Peyer's patch (tissue), 4 donors: ENCODE measurements around the gene RHOB. TPM values are rescaled to one million over a fixed set of nuclear protein-coding genes. Genes with fewer than 3 reads are reported as not detected.

Source experiments
- DNase-seq, 3 donors: peaks; one replicate each; pipeline ENCODE4 v3.0.0-alpha.2; 2017 to 2019
- H3K27ac ChIP-seq, 4 donors: fragments of 200-600 bp; sonication (generic); one replicate each; pipeline ENCODE4 v1.5.1; 2016 to 2019
- H3K27me3 ChIP-seq, 2 donors: fragments of 200-600 bp; sonication (generic); one replicate each; pipeline ENCODE4 v1.5.1; 2019
- H3K36me3 ChIP-seq, 3 donors: fragments of 200-600 bp; sonication (generic); one replicate each; pipeline ENCODE4 v1.5.1; 2016 to 2019
- H3K4me1 ChIP-seq, 4 donors: fragments of 200-600 bp; sonication (generic); one replicate each; pipeline ENCODE4 v1.5.1; 2016 to 2019
- H3K4me3 ChIP-seq, 4 donors: fragments of 200-600 bp; sonication (generic); 1 replicate in 3 of 4; 2 replicates in 1 of 4; pipeline ENCODE4 v1.5.1; 2016 to 2019; ENCODE audit warnings: mild to moderate bottlenecking in 1 of 4
- H3K9me3 ChIP-seq, 4 donors: fragments of 200-600 bp; sonication (generic); one replicate each; pipeline ENCODE4 v1.5.1; 2016 to 2019; ENCODE audit warnings: mild to moderate bottlenecking in 1 of 4
- POLR2A ChIP-seq, 2 donors: fragments of 450-650 bp; IDR thresholded peaks; one replicate each; pipeline ENCODE4 v1.5.1; 2017; ENCODE audit warnings: antibody characterized with exemption in 2 of 2, mild to moderate bottlenecking in 2 of 2, moderate library complexity in 2 of 2
- total RNA-seq, 4 donors: library from RNA; depleted of rRNA; stranded (reverse); fragments of >200 nt; gene quantifications; one replicate each; pipeline ENCODE4 v1.1.0, GENCODE V29; 2016
- TF ChIP-seq, protein P1 (sequence below), 6 experiments: fragments of 450-650 bp in 4 of 6; fragments of 200-600 bp in 2 of 6; sonication (generic) in 1 of 6; IDR thresholded peaks; one replicate each; pipeline ENCODE4 v1.5.1; 2017 to 2019; ENCODE audit warnings: antibody characterized with exemption in 6 of 6, mild to moderate bottlenecking in 3 of 6, moderate library complexity in 1 of 6

Gene RHOB
- total RNA-seq, 4 donors from 2014 or later, result 61.6 to 488 (median 202) TPM

- Histone ChIP-seq H3K9me3 (no peaks in the 10 kb centered on the region), H3K4me1 (peaks cover 0 to 20% (median 6%) of the 10 kb centered on the region in 4 donors), H3K36me3 (no peaks in the 10 kb centered on the region), H3K27ac (peak overlapping the region in 3 of 4 donors; percentile 42 to 76 (median 74)), H3K27me3 (no peaks in the 10 kb centered on the region), H3K4me3 (no peak overlapping the region)
- no peak for DNase-seq
- TF ChIP-seq, protein P1, sequence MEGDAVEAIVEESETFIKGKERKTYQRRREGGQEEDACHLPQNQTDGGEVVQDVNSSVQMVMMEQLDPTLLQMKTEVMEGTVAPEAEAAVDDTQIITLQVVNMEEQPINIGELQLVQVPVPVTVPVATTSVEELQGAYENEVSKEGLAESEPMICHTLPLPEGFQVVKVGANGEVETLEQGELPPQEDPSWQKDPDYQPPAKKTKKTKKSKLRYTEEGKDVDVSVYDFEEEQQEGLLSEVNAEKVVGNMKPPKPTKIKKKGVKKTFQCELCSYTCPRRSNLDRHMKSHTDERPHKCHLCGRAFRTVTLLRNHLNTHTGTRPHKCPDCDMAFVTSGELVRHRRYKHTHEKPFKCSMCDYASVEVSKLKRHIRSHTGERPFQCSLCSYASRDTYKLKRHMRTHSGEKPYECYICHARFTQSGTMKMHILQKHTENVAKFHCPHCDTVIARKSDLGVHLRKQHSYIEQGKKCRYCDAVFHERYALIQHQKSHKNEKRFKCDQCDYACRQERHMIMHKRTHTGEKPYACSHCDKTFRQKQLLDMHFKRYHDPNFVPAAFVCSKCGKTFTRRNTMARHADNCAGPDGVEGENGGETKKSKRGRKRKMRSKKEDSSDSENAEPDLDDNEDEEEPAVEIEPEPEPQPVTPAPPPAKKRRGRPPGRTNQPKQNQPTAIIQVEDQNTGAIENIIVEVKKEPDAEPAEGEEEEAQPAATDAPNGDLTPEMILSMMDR (IDR thresholded peaks at IDR 0.05), result no peak
- TF ChIP-seq POLR2A (IDR thresholded peaks at IDR 0.05), result no peak
Observed at GRCh38 chr2:20419752-20420151, 27.1 kb upstream of the RHOB start.

GRCh38 chr2:20421336-20421987 is 25.4 kb upstream of the RHOB start:
- Histone ChIP-seq H3K36me3 (no peaks in the 10 kb centered on the region), H3K27ac (peak overlapping the region in 3 of 4 donors; percentile 46 to 73 (median 55)), H3K4me1 (peaks cover 0 to 26% (median 13%) of the 10 kb centered on the region in 4 donors), H3K9me3 (no peaks in the 10 kb centered on the region), H3K4me3 (no peak overlapping the region), H3K27me3 (no peaks in the 10 kb centered on the region)
- no peak for DNase-seq
- TF ChIP-seq, protein P1 (IDR thresholded peaks at IDR 0.05), result no peak
- no peak for TF ChIP-seq POLR2A (IDR thresholded peaks at IDR 0.05)

- Histone ChIP-seq H3K27ac (peak overlapping the region in 3 of 4 donors; percentile 55 to 73 (median 55)), H3K4me1 (peaks cover 0 to 26% (median 13%) of the 10 kb centered on the region in 4 donors), H3K9me3 (no peaks in the 10 kb centered on the region), H3K27me3 (no peaks in the 10 kb centered on the region), H3K4me3 (no peak overlapping the region), H3K36me3 (no peaks in the 10 kb centered on the region)
- TF ChIP-seq POLR2A (IDR thresholded peaks at IDR 0.05), result no peak
- TF ChIP-seq, protein P1 (IDR thresholded peaks at IDR 0.05), result no peak
- DNase-seq, result peak in 2 of 3 donors; percentile 41 to 83
Observed at GRCh38 chr2:20421988-20422370, 24.9 kb upstream of the RHOB start.

DNA sequence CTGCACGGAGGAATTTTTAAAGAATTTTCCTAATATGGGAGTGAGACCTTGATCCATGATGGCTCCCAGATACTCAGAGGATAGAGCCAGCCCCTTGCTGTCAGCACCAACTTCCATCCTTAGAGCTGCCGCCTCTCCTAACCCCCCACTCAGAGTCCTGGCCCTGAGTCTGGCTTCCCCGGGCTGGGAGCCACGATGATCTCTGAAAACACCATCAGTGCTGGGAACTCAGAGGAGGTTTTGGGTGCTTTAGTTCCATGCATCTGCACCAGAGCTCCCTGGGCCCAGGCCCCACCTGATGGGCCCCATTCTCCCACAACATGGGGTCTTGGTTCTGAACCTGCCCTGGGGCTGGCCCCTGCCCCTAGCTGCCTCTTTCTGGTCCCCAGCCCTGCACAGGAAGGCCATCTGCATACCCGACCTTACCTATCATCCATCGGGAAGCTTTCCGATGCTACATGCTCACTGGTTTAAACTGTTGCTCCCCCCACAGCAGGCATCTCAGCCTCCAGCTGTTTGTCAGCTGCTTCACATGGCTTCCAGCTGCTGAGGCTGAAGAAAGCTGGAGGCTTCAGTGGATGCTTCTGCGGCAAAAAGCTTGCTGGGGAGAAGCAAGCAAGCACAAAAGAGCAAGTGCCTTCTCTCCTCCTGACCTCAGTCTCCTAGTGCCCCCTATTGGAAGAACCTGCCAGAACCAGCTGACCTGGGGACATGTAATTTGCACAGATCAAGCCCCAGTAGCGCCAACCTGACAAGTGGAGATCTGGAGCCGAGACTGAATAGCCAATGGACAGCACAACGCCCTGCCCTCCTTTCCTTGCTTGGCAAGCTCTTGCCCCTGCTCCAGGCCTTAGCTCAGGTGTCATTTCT is 24.2 kb upstream of the RHOB start:
- no peaks in the 10 kb centered on the region for H3K27me3 ChIP-seq
- TF ChIP-seq, protein P1 (IDR thresholded peaks at IDR 0.05), result peak in 2 of 6 experiments; percentile 5 to 10
- TF ChIP-seq POLR2A (IDR thresholded peaks at IDR 0.05), result no peak
- DNase-seq, result peak in 1 of 3 donors; percentile 49
- peaks cover 0 to 26% (median 13%) of the 10 kb centered on the region in 4 donors for H3K4me1 ChIP-seq
- H3K9me3 ChIP-seq, result no peaks in the 10 kb centered on the region
- peak overlapping the region in 3 of 4 donors; percentile 55 to 73 (median 55) for H3K27ac ChIP-seq
- no peaks in the 10 kb centered on the region for H3K36me3 ChIP-seq
- H3K4me3 ChIP-seq, result no peak overlapping the region

DNA sequence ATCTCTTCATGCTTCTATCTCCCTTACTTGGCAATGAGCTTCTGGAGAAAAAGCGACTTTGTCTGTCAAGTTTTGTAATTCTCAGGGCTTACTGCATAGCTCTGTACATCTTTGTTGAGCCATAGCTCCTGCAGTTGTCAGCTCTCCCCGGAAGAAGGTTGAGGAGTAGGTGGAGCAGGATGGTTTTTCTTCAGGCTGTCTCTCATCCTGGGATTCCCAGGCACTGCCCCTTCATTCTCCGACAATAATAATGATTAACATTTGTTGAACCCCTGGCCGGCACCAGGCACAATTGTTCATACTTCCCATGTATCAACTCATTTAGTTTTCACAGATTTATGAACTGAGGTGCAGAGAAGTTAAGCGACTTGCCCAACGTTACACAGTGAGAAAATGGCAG is 23.5 kb upstream of the RHOB start:
- Histone ChIP-seq H3K4me1 (peaks cover 0 to 26% (median 13%) of the 10 kb centered on the region in 4 donors), H3K27me3 (no peaks in the 10 kb centered on the region), H3K36me3 (no peaks in the 10 kb centered on the region), H3K4me3 (no peak overlapping the region), H3K27ac (peak overlapping the region in 3 of 4 donors; percentile 55 to 73 (median 55)), H3K9me3 (no peaks in the 10 kb centered on the region)
- DNase-seq, result no peak
- TF ChIP-seq POLR2A (IDR thresholded peaks at IDR 0.05), result no peak
- TF ChIP-seq, protein P1 (IDR thresholded peaks at IDR 0.05), result no peak
